NB4 (cell line): ENCODE results near the gene SEL1L.

Source experiments
- POLR2A ChIP-seq: IDR thresholded peaks from 2 replicates; pipeline ENCODE4 v1.6.1; 2011; ENCODE audit warnings: mild to moderate bottlenecking; ENCODE audit not compliant: insufficient read length; ENCODE audit errors: extremely low read depth
- TF ChIP-seq, protein P1 (sequence below): IDR thresholded peaks from one replicate; pipeline ENCODE4 v1.5.1; 2012; ENCODE audit warnings: low read depth, low read length

GRCh38 chr14:81485372-81485771 lies 48.3 kb downstream of the SEL1L start:
- TF ChIP-seq, protein P1, sequence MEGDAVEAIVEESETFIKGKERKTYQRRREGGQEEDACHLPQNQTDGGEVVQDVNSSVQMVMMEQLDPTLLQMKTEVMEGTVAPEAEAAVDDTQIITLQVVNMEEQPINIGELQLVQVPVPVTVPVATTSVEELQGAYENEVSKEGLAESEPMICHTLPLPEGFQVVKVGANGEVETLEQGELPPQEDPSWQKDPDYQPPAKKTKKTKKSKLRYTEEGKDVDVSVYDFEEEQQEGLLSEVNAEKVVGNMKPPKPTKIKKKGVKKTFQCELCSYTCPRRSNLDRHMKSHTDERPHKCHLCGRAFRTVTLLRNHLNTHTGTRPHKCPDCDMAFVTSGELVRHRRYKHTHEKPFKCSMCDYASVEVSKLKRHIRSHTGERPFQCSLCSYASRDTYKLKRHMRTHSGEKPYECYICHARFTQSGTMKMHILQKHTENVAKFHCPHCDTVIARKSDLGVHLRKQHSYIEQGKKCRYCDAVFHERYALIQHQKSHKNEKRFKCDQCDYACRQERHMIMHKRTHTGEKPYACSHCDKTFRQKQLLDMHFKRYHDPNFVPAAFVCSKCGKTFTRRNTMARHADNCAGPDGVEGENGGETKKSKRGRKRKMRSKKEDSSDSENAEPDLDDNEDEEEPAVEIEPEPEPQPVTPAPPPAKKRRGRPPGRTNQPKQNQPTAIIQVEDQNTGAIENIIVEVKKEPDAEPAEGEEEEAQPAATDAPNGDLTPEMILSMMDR = no peak
- no peak for TF ChIP-seq POLR2A
